Stimulated activated naive B cell treated with anti-CD40 and anti-IgM and Interleukin-4, amounts not matched to agents 10 μg/mL and 1 μg/mL and 100 μg/mL, for 72 hours (primary cell): Measurements from ENCODE around the gene NDUFV2.
A peak's percentile ranks its signal among the peaks of the same experiment; 100 is the strongest.
"Not testable (repeated sequence)": the region's sequence is repeated elsewhere in the genome, so short reads cannot be mapped to it uniquely, and the experiment has no call there.

ENCODE experiments used
- ATAC-seq, 2 donors: fragments of 150-1000 bp; cut with Tn5 transposase; replicated peaks; 2 replicates each; pipeline ENCODE4 v1.10.0; 2021; ENCODE audit warnings: moderate library complexity in 1 of 2
- DNase-seq: peaks from one replicate; pipeline ENCODE4 v3.0.0; 2021
- H3K27ac Mint-ChIP-seq: one replicate; pipeline ENCODE4 v1.8.0; 2022; ENCODE audit warnings: mild to moderate bottlenecking, mixed read lengths
- H3K27me3 Mint-ChIP-seq, 2 donors: one replicate each; pipeline ENCODE4 v1.8.0; 2022; ENCODE audit warnings: mixed read lengths in 2 of 2
- H3K36me3 Mint-ChIP-seq, 2 donors: one replicate each; pipeline ENCODE4 v1.8.0; 2022; ENCODE audit warnings: mixed read lengths in 2 of 2, mild to moderate bottlenecking in 1 of 2
- H3K4me1 Mint-ChIP-seq, 2 donors: one replicate each; pipeline ENCODE4 v1.8.0; 2022; ENCODE audit warnings: mixed read lengths in 2 of 2, mild to moderate bottlenecking in 1 of 2
- H3K4me3 Mint-ChIP-seq, 2 donors: one replicate each; pipeline ENCODE4 v1.8.0; 2022; ENCODE audit warnings: mild to moderate bottlenecking in 2 of 2, mixed read lengths in 2 of 2, moderate library complexity in 1 of 2
- H3K9me3 Mint-ChIP-seq, 2 donors: one replicate each; pipeline ENCODE4 v1.8.0; 2022; ENCODE audit warnings: mixed read lengths in 2 of 2, mild to moderate bottlenecking in 1 of 2

The NDUFV2 gene

DNA sequence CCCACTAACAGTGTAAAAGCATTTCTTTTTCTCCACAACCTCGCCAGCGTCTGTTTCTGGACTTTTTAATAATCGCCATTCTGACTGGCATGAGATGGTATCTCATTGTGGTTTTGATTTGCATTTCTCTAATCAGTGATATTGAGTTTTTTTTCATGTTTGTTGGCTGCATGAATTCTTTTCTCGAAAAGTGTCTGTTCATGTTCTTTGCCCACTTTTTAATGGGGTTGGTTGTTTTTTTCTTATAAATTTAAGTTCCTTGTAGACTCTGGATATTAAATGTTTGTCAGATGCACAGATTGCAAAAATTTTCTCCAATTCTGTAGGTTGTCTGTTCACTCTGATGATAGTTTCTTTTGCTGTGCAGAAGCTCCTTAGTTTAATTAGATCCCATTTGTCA, 60.2 kb downstream of the NDUFV2 start:
- Mint-ChIP-seq H3K9me3 (peaks cover 22% of the 10 kb centered on the region in 2 donors), H3K4me1 (peaks cover 24 to 37% of the 10 kb centered on the region in 2 donors), H3K36me3 (peaks cover 35 to 51% of the 10 kb centered on the region in 2 donors)
- ATAC-seq, DNase-seq, H3K4me3 Mint-ChIP-seq, H3K27ac Mint-ChIP-seq, H3K27me3 Mint-ChIP-seq: not testable (repeated sequence)

GRCh38 chr18:9164149-9164548, 61.6 kb downstream of the NDUFV2 start:
- H3K4me3 Mint-ChIP-seq, H3K27me3 Mint-ChIP-seq: not testable (repeated sequence)
- H3K4me1 Mint-ChIP-seq: peaks cover 24 to 39% of the 10 kb centered on the region in 2 donors

DNA sequence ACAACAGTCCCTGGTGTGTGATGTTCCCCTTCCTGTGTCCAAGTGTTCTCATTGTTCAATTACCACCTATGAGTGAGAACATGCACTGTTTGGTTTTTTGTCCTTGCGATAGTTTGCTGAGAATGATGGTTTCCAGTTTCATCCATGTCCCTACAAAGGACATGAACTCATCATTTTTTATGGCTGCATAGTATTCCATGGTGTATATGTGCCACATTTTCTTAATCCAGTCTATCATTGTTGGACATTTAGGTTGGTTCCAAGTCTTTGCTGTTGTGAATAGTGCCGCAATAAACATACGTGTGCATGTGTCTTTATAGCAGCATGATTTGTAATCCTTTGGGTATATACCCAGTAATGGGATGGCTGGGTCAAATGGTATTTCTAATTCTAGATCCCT, 63.4 kb downstream of the NDUFV2 start:
- not testable (repeated sequence) for H3K27me3 Mint-ChIP-seq, ATAC-seq, H3K27ac Mint-ChIP-seq, H3K4me3 Mint-ChIP-seq, DNase-seq
- peaks cover 50 to 63% of the 10 kb centered on the region in 2 donors for H3K36me3 Mint-ChIP-seq
- peaks cover 22 to 23% of the 10 kb centered on the region in 2 donors for H3K9me3 Mint-ChIP-seq
- H3K4me1 Mint-ChIP-seq: peaks cover 31 to 50% of the 10 kb centered on the region in 2 donors

More at GRCh38 chr18:9164149-9164548, 61.6 kb downstream of the NDUFV2 start:
- Mint-ChIP-seq H3K36me3 (peaks cover 43 to 55% of the 10 kb centered on the region in 2 donors), H3K9me3 (peaks cover 22% of the 10 kb centered on the region in 2 donors)
- ATAC-seq, DNase-seq, H3K27ac Mint-ChIP-seq: not testable (repeated sequence)

DNA sequence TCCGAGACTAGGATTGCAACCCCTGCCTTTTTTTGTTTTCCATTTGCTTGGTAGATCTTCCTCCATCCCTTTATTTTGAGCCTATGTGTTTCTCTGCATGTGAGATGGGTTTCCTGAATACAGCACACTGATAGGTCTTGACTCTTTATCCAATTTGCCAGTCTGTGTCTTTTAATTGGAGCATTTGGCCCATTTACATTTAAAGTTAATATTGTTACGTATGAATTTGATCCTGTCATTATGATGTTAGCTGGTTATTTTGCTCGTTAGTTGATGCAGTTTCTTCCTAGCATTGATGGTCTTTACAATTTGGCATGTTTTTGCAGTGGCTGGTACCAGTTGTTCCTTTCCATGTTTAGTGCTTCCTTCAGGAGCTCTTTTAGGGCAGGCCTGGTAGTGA, 67.0 kb downstream of the NDUFV2 start:
- not testable (repeated sequence) for DNase-seq, H3K27me3 Mint-ChIP-seq, H3K4me3 Mint-ChIP-seq, H3K27ac Mint-ChIP-seq, ATAC-seq, H3K9me3 Mint-ChIP-seq
- Mint-ChIP-seq H3K4me1 (peaks cover 39 to 70% of the 10 kb centered on the region in 2 donors), H3K36me3 (peaks cover 42 to 51% of the 10 kb centered on the region in 2 donors)

DNA sequence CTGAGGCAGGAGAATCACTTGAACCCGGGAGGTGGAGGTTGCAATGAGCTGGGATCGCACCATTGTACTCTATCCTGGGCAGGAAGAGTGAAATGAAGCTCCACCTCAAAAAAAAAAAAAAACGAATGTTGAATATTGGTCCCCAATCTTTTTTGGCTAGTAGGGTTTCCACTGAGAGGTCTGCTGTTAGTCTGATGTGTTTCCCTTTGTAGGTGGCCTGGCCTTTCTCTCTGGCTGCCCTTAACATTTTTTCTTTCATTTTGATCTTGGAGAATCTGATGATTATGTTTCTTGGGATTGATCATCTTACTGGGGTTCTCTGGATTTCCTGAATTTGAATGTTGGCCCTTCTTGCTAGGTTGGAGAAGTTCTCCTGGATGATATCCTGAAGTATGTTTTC, 69.4 kb downstream of the NDUFV2 start:
- not testable (repeated sequence) for ATAC-seq, H3K4me3 Mint-ChIP-seq, H3K27ac Mint-ChIP-seq, H3K9me3 Mint-ChIP-seq, DNase-seq, H3K27me3 Mint-ChIP-seq
- Mint-ChIP-seq H3K36me3 (peaks cover 37 to 51% of the 10 kb centered on the region in 2 donors), H3K4me1 (peaks cover 42 to 79% of the 10 kb centered on the region in 2 donors)

- ATAC-seq: no peak
- DNase-seq: no peak
- Mint-ChIP-seq H3K27ac (no peak overlapping the region), H3K4me1 (peaks cover 43 to 74% of the 10 kb centered on the region in 2 donors), H3K9me3 (peaks cover 4 to 7% of the 10 kb centered on the region in 2 donors), H3K36me3 (peaks cover 34 to 48% of the 10 kb centered on the region in 2 donors), H3K4me3 (no peak overlapping the region), H3K27me3 (no peaks in the 10 kb centered on the region)
Observed at GRCh38 chr18:9172506-9173127, 70.1 kb downstream of the NDUFV2 start.

DNA sequence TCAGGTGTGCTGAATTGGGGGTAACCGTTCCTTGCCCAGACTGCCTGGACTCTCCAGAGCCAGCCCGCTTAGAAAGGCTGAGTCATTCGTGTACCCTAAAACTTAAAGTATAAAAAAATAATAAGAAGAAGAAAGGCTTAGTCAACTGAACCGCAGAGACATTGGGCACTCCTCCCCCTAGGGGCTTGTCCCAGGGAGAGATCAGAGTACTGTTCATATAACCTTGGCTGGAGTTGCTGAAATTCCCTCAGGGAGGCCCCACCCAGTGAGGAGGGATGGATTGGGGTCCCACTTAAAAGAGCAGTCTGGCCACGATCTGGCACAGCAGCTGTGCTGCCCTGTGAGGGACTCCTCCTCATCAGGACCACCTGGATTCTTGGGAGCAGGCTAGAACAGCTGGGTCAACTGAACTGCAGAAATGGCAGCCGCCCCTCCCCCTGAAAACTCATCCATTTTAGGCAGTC, 71.3 kb downstream of the NDUFV2 start:
- Mint-ChIP-seq H3K27ac (peak overlapping the region; percentile 71), H3K36me3 (peaks cover 27 to 39% of the 10 kb centered on the region in 2 donors), H3K27me3 (no peaks in the 10 kb centered on the region), H3K4me1 (peaks cover 39 to 68% of the 10 kb centered on the region in 2 donors), H3K4me3 (no peak overlapping the region), H3K9me3 (peaks cover 4 to 7% of the 10 kb centered on the region in 2 donors)
- ATAC-seq (peak; percentile 31 to 86), DNase-seq (peak; percentile 8)

DNA sequence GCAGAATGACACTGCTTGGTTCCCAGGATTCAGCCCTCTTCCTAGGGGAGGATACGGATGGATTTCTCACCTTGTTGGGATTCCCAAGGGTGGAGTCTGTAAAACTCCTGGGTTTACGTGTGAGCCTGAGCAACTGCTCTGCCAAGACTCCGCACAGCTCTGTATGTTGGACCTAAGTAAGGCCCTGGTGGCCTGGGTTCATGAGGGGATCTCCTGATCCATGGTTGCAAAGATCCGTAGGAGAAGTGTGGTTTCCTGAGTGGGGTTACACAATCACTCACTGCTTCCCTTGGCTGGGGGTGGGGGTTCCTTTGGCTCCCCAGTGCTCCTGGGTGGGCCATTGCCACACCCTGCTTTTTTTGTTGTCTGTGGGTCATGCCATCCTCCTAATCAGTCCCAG, 71.8 kb downstream of the NDUFV2 start:
- no peaks in the 10 kb centered on the region for H3K27me3 Mint-ChIP-seq
- no peak for ATAC-seq
- peaks cover 25 to 38% of the 10 kb centered on the region in 2 donors for H3K36me3 Mint-ChIP-seq
- no peak overlapping the region for H3K4me3 Mint-ChIP-seq
- peaks cover 4 to 7% of the 10 kb centered on the region in 2 donors for H3K9me3 Mint-ChIP-seq
- peaks cover 36 to 63% of the 10 kb centered on the region in 2 donors for H3K4me1 Mint-ChIP-seq
- peak overlapping the region; percentile 20 for H3K27ac Mint-ChIP-seq
- DNase-seq: no peak

DNA sequence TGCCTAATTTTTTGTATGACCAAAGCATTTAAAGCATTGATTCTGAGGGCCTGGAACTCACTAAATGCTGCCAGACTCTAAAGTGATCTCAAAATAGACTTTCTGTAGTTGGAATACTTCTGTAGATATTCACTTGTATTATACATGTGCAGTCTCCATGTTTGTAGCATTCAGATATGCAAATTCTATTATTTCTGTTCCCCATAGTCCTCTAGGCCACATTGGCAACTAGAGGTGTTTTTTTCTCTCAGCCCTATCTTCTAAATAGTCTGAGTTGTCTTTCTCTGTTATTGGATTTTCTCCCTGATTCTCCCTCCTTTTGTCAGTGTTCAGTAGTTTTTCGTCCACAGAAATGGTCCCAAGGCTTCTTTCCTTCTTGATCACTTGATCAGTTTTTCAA, 72.6 kb downstream of the NDUFV2 start:
- H3K4me3 Mint-ChIP-seq: peak overlapping the region in 1 of 2 donors; percentile 10
- H3K27ac Mint-ChIP-seq: no peak overlapping the region
- ATAC-seq (no peak), DNase-seq (no peak)
- no peaks in the 10 kb centered on the region for H3K27me3 Mint-ChIP-seq
- peaks cover 23 to 34% of the 10 kb centered on the region in 2 donors for H3K36me3 Mint-ChIP-seq
- peaks cover 34 to 61% of the 10 kb centered on the region in 2 donors for H3K4me1 Mint-ChIP-seq
- peaks cover 4 to 7% of the 10 kb centered on the region in 2 donors for H3K9me3 Mint-ChIP-seq

GRCh38 chr18:9177031-9177430, 74.5 kb downstream of the NDUFV2 start:
- Mint-ChIP-seq H3K4me1 (peaks cover 33 to 55% of the 10 kb centered on the region in 2 donors), H3K9me3 (peaks cover 2 to 4% of the 10 kb centered on the region in 2 donors)
- no peak for DNase-seq

DNA sequence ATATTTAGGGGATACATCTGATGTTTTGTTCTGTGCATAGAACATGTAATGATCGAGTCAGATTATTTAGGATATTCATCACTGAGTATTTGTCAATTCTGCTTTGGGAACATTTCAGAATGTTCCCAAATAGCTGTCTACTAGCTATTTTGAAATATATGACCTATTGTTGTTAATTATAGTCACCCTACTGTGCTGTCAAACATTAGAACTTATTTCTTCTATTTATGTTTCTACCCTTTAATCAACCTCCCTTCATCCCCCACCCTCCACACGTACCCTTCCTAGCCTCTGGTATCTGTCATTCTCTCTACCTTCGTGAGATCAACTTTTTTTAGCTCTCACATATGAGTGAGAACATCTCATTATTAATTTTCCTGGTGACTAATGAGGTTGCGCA, 75.0 kb downstream of the NDUFV2 start:
- H3K9me3 Mint-ChIP-seq: peaks cover 2 to 4% of the 10 kb centered on the region in 2 donors
- DNase-seq: no peak

More at GRCh38 chr18:9177031-9177430, 74.5 kb downstream of the NDUFV2 start:
- no peak for ATAC-seq
- Mint-ChIP-seq H3K4me3 (no peak overlapping the region), H3K36me3 (peaks cover 12 to 24% of the 10 kb centered on the region in 2 donors), H3K27ac (no peak overlapping the region), H3K27me3 (no peaks in the 10 kb centered on the region)

GRCh38 chr18:9178557-9178956, 76.1 kb downstream of the NDUFV2 start:
- Mint-ChIP-seq H3K4me3 (no peak overlapping the region), H3K4me1 (peaks cover 28 to 51% of the 10 kb centered on the region in 2 donors), H3K36me3 (peaks cover 17 to 23% of the 10 kb centered on the region in 2 donors), H3K9me3 (peaks cover 2 to 4% of the 10 kb centered on the region in 2 donors), H3K27me3 (no peaks in the 10 kb centered on the region), H3K27ac (no peak overlapping the region)
- DNase-seq (no peak), ATAC-seq (no peak)

More for the DNA sequence above, 75.0 kb downstream of the NDUFV2 start:
- H3K27me3 Mint-ChIP-seq: no peaks in the 10 kb centered on the region
- no peak overlapping the region for H3K4me3 Mint-ChIP-seq
- peaks cover 8 to 19% of the 10 kb centered on the region in 2 donors for H3K36me3 Mint-ChIP-seq
- peaks cover 29 to 51% of the 10 kb centered on the region in 2 donors for H3K4me1 Mint-ChIP-seq
- no peak for ATAC-seq
- no peak overlapping the region for H3K27ac Mint-ChIP-seq

DNA sequence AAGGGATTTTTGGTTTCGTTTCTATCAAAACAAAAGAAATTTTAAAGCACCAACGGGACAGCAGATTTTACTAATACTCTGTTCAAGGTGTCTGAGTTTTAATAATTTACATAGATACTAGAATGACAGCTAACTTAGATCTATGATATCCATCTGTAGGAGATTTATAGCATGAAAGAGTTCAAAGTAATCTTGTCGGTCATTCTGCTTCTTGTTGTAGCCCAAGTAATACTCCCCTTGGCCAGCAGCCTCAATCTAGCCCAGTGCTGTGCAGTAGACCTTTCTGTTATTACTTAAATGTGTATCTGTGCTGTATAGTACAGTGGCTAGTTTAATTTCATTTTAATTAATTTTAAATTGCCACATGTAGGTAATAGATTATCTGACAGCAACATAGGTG, 78.8 kb downstream of the NDUFV2 start:
- ATAC-seq (no peak), DNase-seq (no peak)
- peaks cover 27 to 28% of the 10 kb centered on the region in 2 donors for H3K36me3 Mint-ChIP-seq
- no peaks in the 10 kb centered on the region for H3K9me3 Mint-ChIP-seq
- H3K4me1 Mint-ChIP-seq: peaks cover 30 to 52% of the 10 kb centered on the region in 2 donors
- peak overlapping the region; percentile 5 for H3K27ac Mint-ChIP-seq
- no peak overlapping the region for H3K4me3 Mint-ChIP-seq
- no peaks in the 10 kb centered on the region for H3K27me3 Mint-ChIP-seq

GRCh38 chr18:9182852-9183399, 80.4 kb downstream of the NDUFV2 start:
- Mint-ChIP-seq H3K4me1 (peaks cover 23 to 52% of the 10 kb centered on the region in 2 donors), H3K9me3 (no peaks in the 10 kb centered on the region), H3K4me3 (no peak overlapping the region), H3K27ac (peak overlapping the region; percentile 74), H3K36me3 (peaks cover 30 to 31% of the 10 kb centered on the region in 2 donors), H3K27me3 (no peaks in the 10 kb centered on the region)
- ATAC-seq: no peak
- no peak for DNase-seq
